ENCODE results near the gene GINM1. TPM values are rescaled to one million over a fixed set of nuclear protein-coding genes. Genes with fewer than 3 reads are reported as not detected.

Gene GINM1
- total and polyA plus RNA-seq, 2 donors (not counting 3 experiments of a cell fraction or from before 2014, with no cell fraction given), result 14.6 to 38.0 TPM

DNA sequence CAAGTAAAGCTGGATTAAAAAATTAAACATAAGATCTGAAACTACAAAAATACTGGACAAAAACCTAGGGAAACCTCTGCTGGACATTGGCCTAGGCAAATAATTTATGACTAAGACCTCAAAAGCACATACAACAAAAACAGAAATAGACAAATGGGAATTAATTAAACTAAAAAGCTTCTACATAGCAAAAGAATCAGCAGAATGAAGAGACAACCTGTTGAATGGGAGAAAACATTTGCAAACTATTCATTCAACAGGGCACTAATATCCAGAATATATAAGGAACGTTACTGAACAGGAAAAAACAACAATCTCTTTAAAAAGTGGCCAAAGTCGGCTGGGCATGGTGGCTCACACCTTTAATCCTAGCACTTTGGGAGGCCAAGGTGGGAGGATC is 6.8 kb upstream of the GINM1 start:
- H3K9me1 ChIP-seq (replicated peaks; ENCODE audit: control insufficient read depth, extremely low read depth, insufficient read depth, low read length), result no peaks in the 10 kb centered on the region
- no peak overlapping the region for H3K27ac ChIP-seq (ENCODE audit: insufficient read depth, low read depth, low read length)
- no peak overlapping the region for H2AFZ ChIP-seq (ENCODE audit: low read depth, low read length)
- peaks cover 12% of the 10 kb centered on the region for H3K4me1 ChIP-seq (ENCODE audit: control insufficient read depth, extremely low read depth, insufficient read depth, low read length)
- dilution Hi-C loops (cut with MboI; ENCODE audit: extremely low pct_ligation_motif_present, low sequenced_read_pairs), result no loop called here
- TF ChIP-seq EZH2 (IDR thresholded peaks at IDR 0.05; ENCODE audit: borderline replicate concordance, low read depth, low read length, severe bottlenecking), result no peak
- TF ChIP-seq JUN (IDR thresholded peaks at IDR 0.05; ENCODE audit: borderline replicate concordance, insufficient read depth, insufficient read length, low read depth), result no peak
- no peak for TF ChIP-seq POLR2A (IDR thresholded peaks at IDR 0.05; ENCODE audit: low read depth, low read length)
- TF ChIP-seq FOS (IDR thresholded peaks at IDR 0.05; ENCODE audit: borderline replicate concordance, insufficient read depth, low read length), result no peak
- TF ChIP-seq POLR2AphosphoS5 (IDR thresholded peaks at IDR 0.05; ENCODE audit: insufficient read depth, low read depth, low read length), result no peak
- H3K79me2 ChIP-seq (ENCODE audit: control insufficient read depth, insufficient read depth, low read length), result no peaks in the 10 kb centered on the region
- intact Hi-C loops (cut with micrococcal nuclease), result no loop called here
- CTCF ChIA-PET, result interaction anchor here (5.8 kb wide), 1 partner anchor 13 kb away, joined by 35 read pairs; the partner anchor contains the start of gene PPIL4
- peaks cover 7 to 17% of the 10 kb centered on the region in 2 experiments for H3K27me3 ChIP-seq (ENCODE audit: control insufficient read depth in 2 of 2, insufficient read depth in 2 of 2, low read length in 2 of 2)
- no peak for DNase-seq (ENCODE audit: low read depth, low spot score)
- no TSS peak for BruUV-seq (replicated peaks)
- no peak overlapping the region for H3K9ac ChIP-seq (replicated peaks; ENCODE audit: extremely low read depth, insufficient read depth, low read length)
- H3K4me2 ChIP-seq (ENCODE audit: insufficient read depth, low read length), result no peak overlapping the region
- no peak for FAIRE-seq
- POLR2A ChIA-PET, result no interaction called here
- no peaks in the 10 kb centered on the region for H4K20me1 ChIP-seq (replicated peaks; ENCODE audit: control insufficient read depth, extremely low read depth, insufficient read depth, low read length)
- H3K36me3 ChIP-seq (ENCODE audit: control insufficient read depth in 2 of 2, extremely low read depth in 1 of 2, insufficient read depth in 2 of 2, low read length in 2 of 2), result no peaks in the 10 kb centered on the region
- no peak overlapping the region for H3K4me3 ChIP-seq (replicated peaks in 1 of 3; ENCODE audit: insufficient read depth in 1 of 3, low read depth in 1 of 3, low read length in 3 of 3)
- no peaks in the 10 kb centered on the region for H3K9me3 ChIP-seq (replicated peaks; ENCODE audit: control insufficient read depth, insufficient read depth, low read length)

DNA sequence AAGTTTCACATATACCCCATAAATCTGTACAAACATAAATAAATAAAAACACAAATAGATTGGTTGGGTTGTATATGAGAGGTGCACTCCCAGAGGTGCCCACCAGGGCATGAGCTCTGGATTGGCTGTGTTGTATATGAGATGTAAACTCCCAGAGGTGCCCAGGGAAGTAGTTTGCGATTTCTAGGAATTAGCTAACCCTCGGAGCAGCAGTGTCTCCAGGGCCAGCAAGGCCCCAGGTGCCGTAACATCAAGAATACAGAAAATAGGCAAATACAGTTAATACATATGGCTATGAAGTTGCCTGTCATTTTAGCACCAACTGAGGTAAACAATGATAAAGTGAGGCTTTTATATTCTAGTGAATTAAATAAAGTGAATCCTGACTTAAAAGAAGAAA is 5.4 kb upstream of the GINM1 start:
- Histone ChIP-seq H3K79me2 (ENCODE audit: control insufficient read depth, insufficient read depth, low read length) (no peaks in the 10 kb centered on the region), H3K4me3 (replicated peaks in 1 of 3; ENCODE audit: insufficient read depth in 1 of 3, low read depth in 1 of 3, low read length in 3 of 3) (no peak overlapping the region), H3K27me3 (ENCODE audit: control insufficient read depth in 2 of 2, insufficient read depth in 2 of 2, low read length in 2 of 2) (peaks cover 5 to 11% of the 10 kb centered on the region in 2 experiments), H3K9ac (replicated peaks; ENCODE audit: extremely low read depth, insufficient read depth, low read length) (no peak overlapping the region), H3K36me3 (ENCODE audit: control insufficient read depth in 2 of 2, extremely low read depth in 1 of 2, insufficient read depth in 2 of 2, low read length in 2 of 2) (no peaks in the 10 kb centered on the region), H3K9me1 (replicated peaks; ENCODE audit: control insufficient read depth, extremely low read depth, insufficient read depth, low read length) (no peaks in the 10 kb centered on the region), H3K9me3 (replicated peaks; ENCODE audit: control insufficient read depth, insufficient read depth, low read length) (no peaks in the 10 kb centered on the region), H3K4me2 (ENCODE audit: insufficient read depth, low read length) (no peak overlapping the region), H3K4me1 (ENCODE audit: control insufficient read depth, extremely low read depth, insufficient read depth, low read length) (peaks cover 12% of the 10 kb centered on the region), H4K20me1 (replicated peaks; ENCODE audit: control insufficient read depth, extremely low read depth, insufficient read depth, low read length) (no peaks in the 10 kb centered on the region), H2AFZ (ENCODE audit: low read depth, low read length) (no peak overlapping the region), H3K27ac (ENCODE audit: insufficient read depth, low read depth, low read length) (no peak overlapping the region)
- BruUV-seq (replicated peaks), result no TSS peak
- dilution Hi-C loops (cut with MboI; ENCODE audit: extremely low pct_ligation_motif_present, low sequenced_read_pairs), result no loop called here
- peak; percentile 21 for DNase-seq (ENCODE audit: low read depth, low spot score)
- ChIA-PET POLR2A (no interaction called here), CTCF (interaction anchor here (0.6 to 5.8 kb wide), 11 partner anchors 9 to 532 kb away, joined by 3 to 35 read pairs (median 4); partner anchors contain the start of gene PPIL4)
- intact Hi-C loops (cut with micrococcal nuclease), result no loop called here
- FAIRE-seq, result no peak
- TF ChIP-seq, protein P1, sequence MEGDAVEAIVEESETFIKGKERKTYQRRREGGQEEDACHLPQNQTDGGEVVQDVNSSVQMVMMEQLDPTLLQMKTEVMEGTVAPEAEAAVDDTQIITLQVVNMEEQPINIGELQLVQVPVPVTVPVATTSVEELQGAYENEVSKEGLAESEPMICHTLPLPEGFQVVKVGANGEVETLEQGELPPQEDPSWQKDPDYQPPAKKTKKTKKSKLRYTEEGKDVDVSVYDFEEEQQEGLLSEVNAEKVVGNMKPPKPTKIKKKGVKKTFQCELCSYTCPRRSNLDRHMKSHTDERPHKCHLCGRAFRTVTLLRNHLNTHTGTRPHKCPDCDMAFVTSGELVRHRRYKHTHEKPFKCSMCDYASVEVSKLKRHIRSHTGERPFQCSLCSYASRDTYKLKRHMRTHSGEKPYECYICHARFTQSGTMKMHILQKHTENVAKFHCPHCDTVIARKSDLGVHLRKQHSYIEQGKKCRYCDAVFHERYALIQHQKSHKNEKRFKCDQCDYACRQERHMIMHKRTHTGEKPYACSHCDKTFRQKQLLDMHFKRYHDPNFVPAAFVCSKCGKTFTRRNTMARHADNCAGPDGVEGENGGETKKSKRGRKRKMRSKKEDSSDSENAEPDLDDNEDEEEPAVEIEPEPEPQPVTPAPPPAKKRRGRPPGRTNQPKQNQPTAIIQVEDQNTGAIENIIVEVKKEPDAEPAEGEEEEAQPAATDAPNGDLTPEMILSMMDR (IDR thresholded peaks at IDR 0.05; ENCODE audit: extremely low read depth in 1 of 2, insufficient read depth in 1 of 2, low read depth in 1 of 2, low read length in 2 of 2), result peak; percentile 47 to 49
- TF ChIP-seq POLR2A (IDR thresholded peaks at IDR 0.05; ENCODE audit: low read depth, low read length), result no peak
